C4-2B (cell line): ENCODE results near the gene GLYATL3.

Source experiments
- CTCF ChIP-seq: fragments of 450-650 bp; conservative IDR thresholded peaks from 2 replicates; pipeline ENCODE4 v1.5.1; 2017; ENCODE audit warnings: mild to moderate bottlenecking
- ZFX ChIP-seq: fragments of 450-650 bp; IDR thresholded peaks from 2 replicates; pipeline ENCODE4 v1.6.1; 2017

GRCh38 chr6:49549691-49550491 lies 50.2 kb downstream of the GLYATL3 start:
- TF ChIP-seq CTCF (no peak), ZFX (no peak)
